PC-3 (cell line): ENCODE results near the gene MIAT.

Source experiments
- CTCF ChIP-seq: fragments of 300-600 bp; sonication (generic); conservative IDR thresholded peaks from 2 replicates; pipeline ENCODE4 v1.5.1; 2017; ENCODE audit warnings: antibody characterized with exemption, low read depth, mild to moderate bottlenecking, low read length
- EZH2 ChIP-seq: fragments of 300-600 bp; sonication (generic); IDR thresholded peaks from one replicate; pipeline ENCODE4 v1.6.1; 2017; ENCODE audit warnings: antibody characterized with exemption, mild to moderate bottlenecking, low read length; ENCODE audit not compliant: unreplicated experiment
- EZH2phosphoT487 ChIP-seq: fragments of 300-600 bp; sonication (generic); IDR thresholded peaks from 2 replicates; pipeline ENCODE4 v1.6.1; 2018; ENCODE audit warnings: mild to moderate bottlenecking, antibody characterized with exemption, low read length, borderline replicate concordance

GRCh38 chr22:26709617-26710390 lies 52.4 kb downstream of the MIAT start:
- TF ChIP-seq CTCF (no peak), EZH2 (no peak), EZH2phosphoT487 (no peak)
